ENCODE data around the gene HDDC2.

HDDC2 gene

DNA sequence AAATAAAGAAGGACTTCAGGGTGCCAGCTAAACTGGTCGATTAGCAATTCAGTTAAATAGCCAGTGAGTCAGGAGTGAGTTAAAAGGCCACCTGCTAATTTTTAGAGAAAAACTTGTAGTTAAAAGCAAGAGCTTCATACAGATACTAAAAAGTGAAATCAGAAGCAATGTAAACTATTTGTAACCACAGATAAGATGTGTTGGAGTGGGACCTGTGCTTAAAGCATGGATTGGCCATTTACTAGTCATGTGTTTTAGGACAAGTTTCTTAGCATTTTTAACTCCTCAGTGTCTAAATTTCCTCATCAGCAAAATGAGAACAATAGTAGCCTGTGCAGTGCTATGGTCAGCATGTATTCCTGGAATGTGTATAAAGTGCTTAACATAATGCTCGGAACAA, 23.8 kb upstream of the HDDC2 start:
- peaks cover 62% of the 10 kb centered on the region for H3K27me3 ChIP-seq (ENCODE audit: insufficient read depth, low read length)
- no peaks in the 10 kb centered on the region for H3K79me2 ChIP-seq (ENCODE audit: control insufficient read depth, insufficient read depth, low read length, unreplicated experiment)
- no peak overlapping the region for H3K27ac ChIP-seq (ENCODE audit: low read depth, low read length)
- no peaks in the 10 kb centered on the region for H3K4me1 ChIP-seq (ENCODE audit: control insufficient read depth, insufficient read depth, low read length, unreplicated experiment)
- H2AFZ ChIP-seq (ENCODE audit: low read length, unreplicated experiment): no peak overlapping the region
- H3K36me3 ChIP-seq (ENCODE audit: insufficient read depth, low read length): no peaks in the 10 kb centered on the region
- no peak overlapping the region for H3K4me3 ChIP-seq (ENCODE audit: low read depth, low read length)

DNA sequence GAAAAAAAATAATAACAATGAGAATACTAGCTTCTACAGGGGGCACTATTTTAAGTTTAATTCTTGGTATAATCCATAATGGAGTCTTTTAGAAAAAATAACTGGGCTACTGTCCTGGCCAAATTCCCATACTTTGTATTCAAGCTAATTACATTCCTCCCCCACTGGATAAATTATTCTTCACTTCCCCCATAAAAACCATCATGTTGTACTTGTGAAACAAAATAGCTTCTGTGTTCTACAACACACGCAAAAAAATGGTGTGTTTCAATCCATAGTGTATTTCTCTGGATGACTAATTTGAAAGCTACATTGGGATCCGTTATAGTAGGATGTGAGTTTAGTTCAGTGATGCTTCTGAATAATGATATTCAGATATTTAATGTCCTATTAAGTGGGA, 21.6 kb upstream of the HDDC2 start:
- Histone ChIP-seq H3K4me3 (ENCODE audit: low read depth, low read length) (no peak overlapping the region), H2AFZ (ENCODE audit: low read length, unreplicated experiment) (no peak overlapping the region), H3K27me3 (ENCODE audit: insufficient read depth, low read length) (peaks cover 40% of the 10 kb centered on the region), H3K4me1 (ENCODE audit: control insufficient read depth, insufficient read depth, low read length, unreplicated experiment) (no peaks in the 10 kb centered on the region), H3K27ac (ENCODE audit: low read depth, low read length) (no peak overlapping the region), H3K36me3 (ENCODE audit: insufficient read depth, low read length) (no peaks in the 10 kb centered on the region), H3K79me2 (ENCODE audit: control insufficient read depth, insufficient read depth, low read length, unreplicated experiment) (no peaks in the 10 kb centered on the region)

GRCh38 chr6:125316621-125317020, 14.9 kb upstream of the HDDC2 start:
- Histone ChIP-seq H3K4me1 (ENCODE audit: control insufficient read depth, insufficient read depth, low read length, unreplicated experiment) (no peaks in the 10 kb centered on the region), H2AFZ (ENCODE audit: low read length, unreplicated experiment) (no peak overlapping the region), H3K79me2 (ENCODE audit: control insufficient read depth, insufficient read depth, low read length, unreplicated experiment) (no peaks in the 10 kb centered on the region), H3K27ac (ENCODE audit: low read depth, low read length) (no peak overlapping the region), H3K27me3 (ENCODE audit: insufficient read depth, low read length) (no peaks in the 10 kb centered on the region; the same call in 1 of the 2 replicates), H3K36me3 (ENCODE audit: insufficient read depth, low read length) (no peaks in the 10 kb centered on the region), H3K4me3 (ENCODE audit: low read depth, low read length) (no peak overlapping the region)

DNA sequence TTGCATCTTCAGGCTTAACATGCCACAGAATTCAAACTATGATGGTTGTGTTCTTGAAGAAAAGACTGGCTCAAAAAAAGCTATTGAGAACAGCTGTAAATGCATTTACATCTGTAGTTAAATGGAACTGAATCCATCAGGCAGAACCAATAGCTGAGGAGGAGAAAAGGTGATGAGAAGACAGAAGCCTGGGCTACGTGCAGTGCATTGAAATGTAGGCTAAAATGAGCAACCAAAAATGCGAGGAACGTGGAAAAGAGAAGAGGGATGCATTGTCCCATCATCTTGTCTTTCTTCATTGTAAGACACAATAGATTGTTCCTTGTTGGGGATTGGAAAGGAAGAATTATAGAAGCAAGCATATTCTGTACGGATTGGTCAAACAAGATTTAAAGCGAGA, 13.8 kb upstream of the HDDC2 start:
- Histone ChIP-seq H3K36me3 (ENCODE audit: insufficient read depth, low read length) (no peaks in the 10 kb centered on the region), H3K4me3 (ENCODE audit: low read depth, low read length) (no peak overlapping the region), H3K79me2 (ENCODE audit: control insufficient read depth, insufficient read depth, low read length, unreplicated experiment) (no peaks in the 10 kb centered on the region), H3K4me1 (ENCODE audit: control insufficient read depth, insufficient read depth, low read length, unreplicated experiment) (no peaks in the 10 kb centered on the region), H2AFZ (ENCODE audit: low read length, unreplicated experiment) (no peak overlapping the region), H3K27ac (ENCODE audit: low read depth, low read length) (no peak overlapping the region), H3K27me3 (ENCODE audit: insufficient read depth, low read length) (no peaks in the 10 kb centered on the region; the same call in 1 of the 2 replicates)

DNA sequence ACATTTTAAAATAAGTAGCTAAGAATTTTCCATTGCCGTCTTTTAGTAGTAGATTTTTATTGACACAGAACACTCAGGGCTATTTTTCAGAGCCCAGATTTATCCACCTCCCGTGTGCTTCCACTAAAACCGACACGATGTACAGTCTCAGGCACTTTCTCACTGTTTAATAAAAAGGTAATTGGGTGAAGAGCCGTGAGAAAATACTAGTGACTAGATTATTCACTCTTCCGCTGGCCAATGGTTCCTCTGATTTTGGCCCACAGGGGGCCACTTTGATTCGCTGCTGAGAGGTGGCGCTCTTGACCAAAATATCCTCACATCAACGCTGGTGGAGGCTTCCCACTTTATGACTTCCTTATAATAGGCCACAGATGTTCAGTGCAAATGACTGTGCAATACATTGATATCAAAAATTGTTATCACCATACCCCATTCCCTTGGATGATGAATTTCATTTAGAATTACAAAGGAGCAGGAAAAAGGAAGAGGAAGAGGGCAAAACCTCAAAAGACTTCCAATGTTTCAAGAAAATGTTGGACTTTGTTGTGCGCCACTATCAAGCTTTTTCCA, 12.3 kb upstream of the HDDC2 start:
- H2AFZ ChIP-seq (ENCODE audit: low read length, unreplicated experiment): no peak overlapping the region
- no peak overlapping the region for H3K27ac ChIP-seq (ENCODE audit: low read depth, low read length)
- H3K36me3 ChIP-seq (ENCODE audit: insufficient read depth, low read length): no peaks in the 10 kb centered on the region

GRCh38 chr6:125312950-125313349, 11.2 kb upstream of the HDDC2 start:
- no peaks in the 10 kb centered on the region for H3K36me3 ChIP-seq (ENCODE audit: insufficient read depth, low read length)

More for the DNA sequence above, 12.3 kb upstream of the HDDC2 start:
- Histone ChIP-seq H3K4me3 (ENCODE audit: low read depth, low read length) (no peak overlapping the region), H3K4me1 (ENCODE audit: control insufficient read depth, insufficient read depth, low read length, unreplicated experiment) (no peaks in the 10 kb centered on the region), H3K27me3 (ENCODE audit: insufficient read depth, low read length) (no peaks in the 10 kb centered on the region; the same call in 1 of the 2 replicates), H3K79me2 (ENCODE audit: control insufficient read depth, insufficient read depth, low read length, unreplicated experiment) (no peaks in the 10 kb centered on the region)

GRCh38 chr6:125312478-125312877, 10.7 kb upstream of the HDDC2 start:
- no peaks in the 10 kb centered on the region; the same call in 1 of the 2 replicates for H3K27me3 ChIP-seq (ENCODE audit: insufficient read depth, low read length)
- H3K36me3 ChIP-seq (ENCODE audit: insufficient read depth, low read length): no peaks in the 10 kb centered on the region
- no peak overlapping the region for H3K4me3 ChIP-seq (ENCODE audit: low read depth, low read length)
- peaks cover 6% of the 10 kb centered on the region for H3K4me1 ChIP-seq (ENCODE audit: control insufficient read depth, insufficient read depth, low read length, unreplicated experiment)
- no peak overlapping the region for H3K27ac ChIP-seq (ENCODE audit: low read depth, low read length)
- no peaks in the 10 kb centered on the region for H3K79me2 ChIP-seq (ENCODE audit: control insufficient read depth, insufficient read depth, low read length, unreplicated experiment)
- H2AFZ ChIP-seq (ENCODE audit: low read length, unreplicated experiment): no peak overlapping the region

More at GRCh38 chr6:125312950-125313349, 11.2 kb upstream of the HDDC2 start:
- Histone ChIP-seq H3K79me2 (ENCODE audit: control insufficient read depth, insufficient read depth, low read length, unreplicated experiment) (no peaks in the 10 kb centered on the region), H2AFZ (ENCODE audit: low read length, unreplicated experiment) (no peak overlapping the region), H3K4me3 (ENCODE audit: low read depth, low read length) (no peak overlapping the region), H3K27ac (ENCODE audit: low read depth, low read length) (no peak overlapping the region), H3K4me1 (ENCODE audit: control insufficient read depth, insufficient read depth, low read length, unreplicated experiment) (peaks cover 1% of the 10 kb centered on the region), H3K27me3 (ENCODE audit: insufficient read depth, low read length) (no peaks in the 10 kb centered on the region; the same call in 1 of the 2 replicates)

GRCh38 chr6:125310994-125311649, 9.4 kb upstream of the HDDC2 start:
- peaks cover 3% of the 10 kb centered on the region; the same call in 1 of the 2 replicates for H3K27me3 ChIP-seq (ENCODE audit: insufficient read depth, low read length)
- H3K4me1 ChIP-seq (ENCODE audit: control insufficient read depth, insufficient read depth, low read length, unreplicated experiment): peaks cover 6% of the 10 kb centered on the region
- no peak overlapping the region for H3K4me3 ChIP-seq (ENCODE audit: low read depth, low read length)
- no peak overlapping the region for H3K27ac ChIP-seq (ENCODE audit: low read depth, low read length)
- H3K79me2 ChIP-seq (ENCODE audit: control insufficient read depth, insufficient read depth, low read length, unreplicated experiment): no peaks in the 10 kb centered on the region
- H3K36me3 ChIP-seq (ENCODE audit: insufficient read depth, low read length): no peaks in the 10 kb centered on the region
- no peak overlapping the region for H2AFZ ChIP-seq (ENCODE audit: low read length, unreplicated experiment)

GRCh38 chr6:125307964-125308615, 6.3 kb upstream of the HDDC2 start:
- Histone ChIP-seq H3K27ac (ENCODE audit: low read depth, low read length) (no peak overlapping the region), H3K27me3 (ENCODE audit: insufficient read depth, low read length) (peaks cover 10% of the 10 kb centered on the region), H3K79me2 (ENCODE audit: control insufficient read depth, insufficient read depth, low read length, unreplicated experiment) (no peaks in the 10 kb centered on the region), H2AFZ (ENCODE audit: low read length, unreplicated experiment) (no peak overlapping the region), H3K4me1 (ENCODE audit: control insufficient read depth, insufficient read depth, low read length, unreplicated experiment) (peaks cover 6% of the 10 kb centered on the region), H3K36me3 (ENCODE audit: insufficient read depth, low read length) (no peaks in the 10 kb centered on the region), H3K4me3 (ENCODE audit: low read depth, low read length) (no peak overlapping the region)

DNA sequence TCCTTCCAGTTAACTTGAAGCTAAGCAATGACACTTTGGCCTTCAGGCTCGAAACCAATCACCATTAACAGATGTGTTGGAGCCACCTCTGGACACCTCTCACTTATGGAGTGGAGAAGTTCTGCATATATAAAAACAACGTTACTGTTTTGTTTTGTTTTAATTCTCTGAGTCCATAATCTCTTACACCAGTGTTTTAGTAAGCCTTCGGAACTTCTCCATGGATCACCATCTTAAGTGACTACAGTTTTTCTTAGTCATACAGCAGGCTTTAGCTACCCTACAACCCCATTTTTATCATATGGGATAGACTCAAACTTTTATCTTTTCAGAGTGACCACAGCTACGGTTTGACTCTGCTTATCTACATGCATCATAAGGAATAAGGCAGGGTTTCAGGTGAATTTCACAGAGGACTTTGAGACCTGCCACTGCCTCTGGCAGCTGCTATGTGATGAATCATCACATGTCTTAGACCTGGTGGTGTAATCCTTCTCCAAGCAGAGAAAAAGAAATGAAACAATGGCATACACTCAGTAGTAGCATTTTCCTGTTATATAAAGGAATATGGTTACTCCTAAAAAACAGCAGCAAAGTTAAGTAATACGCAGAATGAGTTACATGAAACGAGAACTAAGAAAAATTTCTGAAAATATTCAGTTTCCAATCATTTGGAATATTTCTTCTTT, 5.5 kb upstream of the HDDC2 start:
- H3K27ac ChIP-seq (ENCODE audit: low read depth, low read length): no peak overlapping the region
- H3K27me3 ChIP-seq (ENCODE audit: insufficient read depth, low read length): peaks cover 10% of the 10 kb centered on the region
- H3K79me2 ChIP-seq (ENCODE audit: control insufficient read depth, insufficient read depth, low read length, unreplicated experiment): no peaks in the 10 kb centered on the region
- H3K4me1 ChIP-seq (ENCODE audit: control insufficient read depth, insufficient read depth, low read length, unreplicated experiment): peaks cover 6% of the 10 kb centered on the region
- no peak overlapping the region for H2AFZ ChIP-seq (ENCODE audit: low read length, unreplicated experiment)
- no peak overlapping the region for H3K4me3 ChIP-seq (ENCODE audit: low read depth, low read length)
- H3K36me3 ChIP-seq (ENCODE audit: insufficient read depth, low read length): no peaks in the 10 kb centered on the region
